Kidney (tissue), 14 donors: ENCODE results near the gene PIK3R6. TPM values are rescaled to one million over a fixed set of nuclear protein-coding genes. Genes with fewer than 3 reads are reported as not detected.

Experiments used
- DNase-seq, 5 donors: peaks; one replicate each; pipeline ENCODE4 v3.0.0-alpha.2; 2013 to 2020
- FAIRE-seq: peaks from 2 replicates; lab custom pipeline; 2012; peaks lifted over from hg19 to GRCh38; lab: Jason Lieb, UNC
- H3K27ac ChIP-seq, 2 donors: one replicate each; pipeline ENCODE4 v1.7.0; 2013; ENCODE audit warnings: low read depth in 2 of 2, low read length in 2 of 2, inconsistent platforms in 1 of 2
- H3K27me3 ChIP-seq: one replicate; pipeline ENCODE4 v1.7.1; 2013; ENCODE audit warnings: low read length, inconsistent platforms; ENCODE audit not compliant: control insufficient read depth, insufficient read depth
- H3K36me3 ChIP-seq, 3 donors: one replicate each; pipeline versions ENCODE4 v1.7.0 to v1.7.1; 2013; ENCODE audit warnings: low read length in 3 of 3, control low read depth in 1 of 3, inconsistent platforms in 1 of 3; ENCODE audit not compliant: insufficient read depth in 3 of 3, control insufficient read depth in 2 of 3
- H3K4me1 ChIP-seq, 3 donors: one replicate each; pipeline versions ENCODE4 v1.7.0 to v1.7.1; 2013; ENCODE audit warnings: low read length in 3 of 3, inconsistent platforms in 1 of 3, low read depth in 1 of 3; ENCODE audit not compliant: control insufficient read depth in 2 of 3, insufficient read depth in 2 of 3
- H3K4me3 ChIP-seq, 3 donors: one replicate each; pipeline versions ENCODE4 v1.7.0 to v1.8.1; 2013; ENCODE audit warnings: low read length in 3 of 3, control low read depth in 1 of 3, inconsistent platforms in 1 of 3
- H3K9ac ChIP-seq, 3 donors: one replicate each; pipeline versions ENCODE4 v1.7.0 to v1.7.1; 2013; ENCODE audit warnings: low read length in 3 of 3, control low read depth in 1 of 3, inconsistent platforms in 1 of 3
- H3K9me3 ChIP-seq, 3 donors: one replicate each; pipeline versions ENCODE4 v1.7.0 to v1.7.1; 2013; ENCODE audit warnings: low read length in 3 of 3, control low read depth in 1 of 3, inconsistent platforms in 1 of 3; ENCODE audit not compliant: control insufficient read depth in 2 of 3, insufficient read depth in 1 of 3
- intact Hi-C: fragments of 100-400 bp; cut with DNase I; formaldehyde crosslinking; loops from one replicate; pipeline ENCODE4 v1.11.1; 2022
- polyA plus RNA-seq: library from polyadenylated mRNA; stranded (reverse); fragments of 350-450 nt; fragmentation: Illumina TruSeq; extraction: RNeasy Lipid Tissue Mini Kit (QIAGEN cat#74804); gene quantifications from one replicate; pipeline ENCODE4 v1.2.3, GENCODE V29; 2014; ENCODE audit warnings: low read depth, low replicate concordance; ENCODE audit not compliant: insufficient read depth
- total RNA-seq: library from RNA; stranded (reverse); fragmentation: NEBNext Ultra II Directional; extraction: Animal tissue kit (Norgen Biotek cat#: 25700); gene quantifications from one replicate; pipeline ENCODE4 v1.2.1, GENCODE V29; 2021
- TF ChIP-seq, protein P1 (sequence below): IDR thresholded peaks from 3 replicates; pipeline ENCODE4 v1.5.1; 2012; ENCODE audit warnings: mild to moderate bottlenecking, moderate library complexity, borderline replicate concordance; ENCODE audit not compliant: insufficient read depth; ENCODE audit errors: extremely low read depth
- donor health status: control.
- donor health status: control.
- donor health status: control.
- donor health status: control.
- donor health status: control.
- donor health status: DM: yes; HTN: yes; CAD: no.
- donor health status: Normal renal cell carcinoma (clear cell type).

PIK3R6 gene
- total and polyA plus RNA-seq, 2 donors from 2014 or later = 0.17 to 2.3 TPM

DNA sequence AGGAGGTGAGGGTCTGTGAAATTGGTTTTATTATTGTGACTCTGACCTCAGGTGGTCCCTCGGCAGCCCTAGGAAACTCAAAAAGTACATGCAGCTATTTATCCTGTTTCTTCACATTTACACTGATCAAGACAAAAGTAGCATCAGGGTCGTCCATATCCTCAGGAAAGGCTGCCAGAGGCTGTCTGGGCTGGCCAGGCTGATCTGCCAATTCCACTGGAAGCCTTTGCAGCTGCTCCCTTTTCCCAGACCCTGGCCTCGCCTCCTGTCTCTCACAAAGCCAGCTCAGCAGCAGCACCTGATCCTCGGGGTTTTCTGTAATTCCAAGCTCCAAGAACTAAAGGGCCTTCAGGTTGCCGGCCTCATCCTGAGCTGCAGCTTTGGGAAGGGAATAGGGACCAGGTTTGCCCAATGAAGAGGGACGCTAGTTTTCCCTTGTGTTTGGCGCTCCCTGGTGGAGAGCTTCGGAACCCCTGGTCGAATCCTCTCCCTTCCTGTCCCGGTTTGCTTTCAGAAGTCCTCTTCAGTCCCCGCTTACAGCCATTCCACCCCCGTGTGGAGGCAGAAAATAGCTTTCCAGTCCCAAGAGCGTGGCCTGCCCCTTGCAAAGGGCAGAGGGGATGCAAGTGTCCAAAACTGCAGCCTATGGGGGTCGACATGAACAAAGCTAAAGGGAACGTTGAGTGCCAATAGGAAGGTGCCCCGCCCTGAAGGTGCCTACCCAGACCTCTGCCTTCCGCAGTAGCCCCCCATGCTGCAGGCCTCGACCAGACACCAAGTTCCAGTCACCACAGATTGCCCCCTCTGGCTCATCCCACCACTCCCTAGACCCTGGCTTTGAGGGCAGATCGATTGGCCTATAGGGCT, 81.7 kb downstream of the PIK3R6 start:
- TF ChIP-seq, protein P1, sequence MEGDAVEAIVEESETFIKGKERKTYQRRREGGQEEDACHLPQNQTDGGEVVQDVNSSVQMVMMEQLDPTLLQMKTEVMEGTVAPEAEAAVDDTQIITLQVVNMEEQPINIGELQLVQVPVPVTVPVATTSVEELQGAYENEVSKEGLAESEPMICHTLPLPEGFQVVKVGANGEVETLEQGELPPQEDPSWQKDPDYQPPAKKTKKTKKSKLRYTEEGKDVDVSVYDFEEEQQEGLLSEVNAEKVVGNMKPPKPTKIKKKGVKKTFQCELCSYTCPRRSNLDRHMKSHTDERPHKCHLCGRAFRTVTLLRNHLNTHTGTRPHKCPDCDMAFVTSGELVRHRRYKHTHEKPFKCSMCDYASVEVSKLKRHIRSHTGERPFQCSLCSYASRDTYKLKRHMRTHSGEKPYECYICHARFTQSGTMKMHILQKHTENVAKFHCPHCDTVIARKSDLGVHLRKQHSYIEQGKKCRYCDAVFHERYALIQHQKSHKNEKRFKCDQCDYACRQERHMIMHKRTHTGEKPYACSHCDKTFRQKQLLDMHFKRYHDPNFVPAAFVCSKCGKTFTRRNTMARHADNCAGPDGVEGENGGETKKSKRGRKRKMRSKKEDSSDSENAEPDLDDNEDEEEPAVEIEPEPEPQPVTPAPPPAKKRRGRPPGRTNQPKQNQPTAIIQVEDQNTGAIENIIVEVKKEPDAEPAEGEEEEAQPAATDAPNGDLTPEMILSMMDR = peak; percentile 70
- H3K9ac ChIP-seq = no peak overlapping the region
- intact Hi-C loops = no loop called here
- FAIRE-seq = no peak
- no peak overlapping the region for H3K4me3 ChIP-seq
- H3K36me3 ChIP-seq = no peaks in the 10 kb centered on the region
- no peak overlapping the region for H3K27ac ChIP-seq
- H3K9me3 ChIP-seq = no peaks in the 10 kb centered on the region
- peak; percentile 80 to 90 (median 86) for DNase-seq
- no peaks in the 10 kb centered on the region for H3K27me3 ChIP-seq
- H3K4me1 ChIP-seq = no peaks in the 10 kb centered on the region

DNA sequence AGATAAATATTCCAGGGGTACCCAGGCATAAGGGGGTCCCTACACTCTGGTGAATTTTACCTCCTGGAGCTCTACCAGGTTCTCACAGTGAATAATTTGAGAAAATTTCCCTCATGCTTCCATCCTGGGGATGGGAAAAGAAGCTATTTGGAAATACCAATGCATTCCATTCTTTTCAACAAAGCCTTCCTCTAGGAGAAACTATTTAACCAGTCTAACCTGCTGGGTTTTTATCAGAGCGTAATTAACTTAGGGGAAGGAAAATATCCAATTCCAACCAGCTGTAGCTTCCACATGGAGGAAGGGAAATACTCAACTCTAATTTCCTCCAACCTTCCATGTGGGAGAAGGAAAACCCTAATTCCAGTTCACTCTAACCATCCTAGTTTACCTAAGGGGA, 85.3 kb downstream of the PIK3R6 start:
- intact Hi-C loops = no loop called here
- Histone ChIP-seq H3K4me3 (no peak overlapping the region), H3K9me3 (no peaks in the 10 kb centered on the region), H3K27ac (no peak overlapping the region), H3K36me3 (no peaks in the 10 kb centered on the region), H3K9ac (no peak overlapping the region), H3K27me3 (no peaks in the 10 kb centered on the region), H3K4me1 (no peaks in the 10 kb centered on the region)
- TF ChIP-seq, protein P1 = no peak
- FAIRE-seq (no peak), DNase-seq (no peak)

DNA sequence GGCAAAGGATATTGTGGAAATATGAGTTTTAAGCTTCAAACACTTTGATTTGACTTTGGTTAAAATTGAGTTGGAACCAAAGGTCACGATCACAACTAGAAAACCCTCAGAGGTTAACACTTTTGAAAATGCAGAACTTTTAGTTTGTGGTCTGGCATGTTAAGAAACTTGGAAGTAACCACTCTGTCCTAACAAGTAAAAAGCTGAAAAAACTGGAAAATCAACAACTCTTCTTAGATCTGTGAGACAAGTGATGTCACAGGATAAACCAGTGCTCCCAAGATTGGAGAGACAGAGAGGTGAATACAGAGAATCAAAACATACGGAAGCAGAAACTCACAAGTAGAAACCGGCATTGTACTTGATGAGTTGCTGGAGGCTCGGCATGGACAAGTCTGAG, 85.7 kb downstream of the PIK3R6 start:
- H3K27me3 ChIP-seq = no peaks in the 10 kb centered on the region
- H3K9ac ChIP-seq = no peak overlapping the region
- FAIRE-seq (no peak), DNase-seq (no peak)
- H3K4me3 ChIP-seq = no peak overlapping the region
- no peaks in the 10 kb centered on the region for H3K36me3 ChIP-seq
- intact Hi-C loops = no loop called here
- H3K27ac ChIP-seq = no peak overlapping the region
- H3K4me1 ChIP-seq = no peaks in the 10 kb centered on the region
- no peaks in the 10 kb centered on the region for H3K9me3 ChIP-seq
- TF ChIP-seq, protein P1 = no peak
